ENCODE results near the gene CYLD.

The CYLD gene

DNA sequence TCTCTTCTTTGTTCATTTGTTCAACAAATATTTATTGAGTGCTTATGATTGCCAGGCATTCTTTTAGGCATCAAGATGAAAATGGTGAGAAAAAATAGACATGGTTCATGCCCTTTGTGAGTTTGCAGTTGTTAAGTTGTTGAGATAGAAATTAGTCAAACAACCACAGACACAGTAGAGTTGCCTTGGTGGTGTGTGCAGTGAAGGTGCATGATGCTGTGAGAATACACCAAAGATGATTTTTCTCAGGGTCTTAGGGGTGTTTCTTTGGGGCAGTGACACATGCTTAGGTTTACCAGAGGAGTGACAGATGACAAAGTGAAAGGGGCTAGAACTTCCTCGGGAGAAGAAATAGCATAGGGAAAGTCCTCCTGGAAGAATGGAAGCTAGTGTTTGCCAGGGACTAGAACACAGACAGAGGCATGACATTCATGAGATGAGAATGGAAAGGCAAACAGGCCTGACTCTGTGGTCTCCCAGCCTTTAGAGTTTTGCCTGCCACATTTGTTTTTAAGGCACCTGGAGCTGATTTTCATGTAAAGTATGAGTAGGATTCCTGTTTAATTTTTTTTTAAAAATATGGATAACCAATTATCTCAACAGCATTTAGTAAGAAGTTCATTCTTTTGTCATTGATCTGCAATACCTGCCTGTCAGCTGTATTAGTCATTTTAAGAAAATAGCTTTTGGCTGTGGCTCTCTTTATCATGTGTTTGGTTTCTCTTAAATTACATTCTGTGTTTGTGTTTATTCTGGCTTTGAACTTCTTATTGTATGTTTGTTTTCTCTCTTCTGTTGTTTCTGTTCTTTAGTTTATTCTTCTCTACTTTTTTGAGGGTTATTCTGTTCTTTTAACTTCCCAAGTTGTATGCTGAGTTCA is 36.6 kb downstream of the CYLD start:
- no peak for DNase-seq

DNA sequence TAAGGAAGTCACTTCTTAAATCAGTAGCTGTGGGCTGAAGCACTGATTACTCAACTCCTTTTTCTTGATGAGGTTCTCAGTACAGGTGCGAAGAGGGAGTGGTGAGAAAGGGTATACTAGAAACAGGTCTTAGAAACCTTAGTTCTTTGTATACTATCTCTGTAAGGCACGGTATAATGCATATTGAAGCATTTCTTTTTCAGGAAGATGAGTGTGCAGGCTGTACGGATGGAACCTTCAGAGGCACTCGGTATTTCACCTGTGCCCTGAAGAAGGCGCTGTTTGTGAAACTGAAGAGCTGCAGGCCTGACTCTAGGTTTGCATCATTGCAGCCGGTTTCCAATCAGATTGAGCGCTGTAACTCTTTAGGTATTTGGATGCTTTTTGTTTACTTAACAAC is 39.2 kb downstream of the CYLD start:
- DNase-seq: no peak

DNA sequence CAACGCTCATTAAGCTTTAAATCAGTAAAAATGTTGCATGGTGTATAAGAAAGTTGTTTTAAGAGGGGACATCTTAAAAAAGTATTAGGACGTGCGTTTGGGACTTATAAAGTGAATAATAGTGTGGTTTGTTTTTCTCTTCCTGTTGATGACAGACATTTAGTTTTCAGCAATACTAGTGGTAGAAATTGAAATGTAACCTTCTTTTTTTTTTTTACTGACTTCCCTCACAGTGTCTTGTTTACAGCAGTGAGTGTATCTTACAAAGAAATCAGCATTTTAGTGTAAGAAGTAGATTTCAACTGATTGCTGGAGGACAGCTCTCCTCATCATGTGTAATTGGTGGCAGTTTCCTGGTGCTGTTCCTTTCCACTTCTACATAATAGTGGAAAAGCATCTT is 39.6 kb downstream of the CYLD start:
- no peak for DNase-seq

DNA sequence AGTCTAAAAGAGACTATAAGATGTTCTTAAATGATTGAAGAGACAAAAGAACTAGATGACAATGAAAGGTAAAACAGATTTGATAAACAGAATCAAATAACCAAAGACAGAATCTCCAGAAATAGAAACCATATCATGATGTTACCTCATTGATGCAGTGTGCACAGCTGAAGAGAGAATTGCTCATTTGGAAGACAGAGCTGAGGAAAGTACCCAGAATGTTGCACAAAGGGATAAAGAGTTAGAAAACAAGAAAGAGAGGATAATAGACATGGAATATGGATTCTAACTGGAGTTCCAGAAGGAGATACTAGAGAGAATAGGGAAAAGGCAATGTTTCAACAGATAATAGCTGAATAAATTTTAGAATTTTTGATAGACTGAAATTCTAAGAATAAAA is 47.9 kb downstream of the CYLD start:
- DNase-seq: no peak

DNA sequence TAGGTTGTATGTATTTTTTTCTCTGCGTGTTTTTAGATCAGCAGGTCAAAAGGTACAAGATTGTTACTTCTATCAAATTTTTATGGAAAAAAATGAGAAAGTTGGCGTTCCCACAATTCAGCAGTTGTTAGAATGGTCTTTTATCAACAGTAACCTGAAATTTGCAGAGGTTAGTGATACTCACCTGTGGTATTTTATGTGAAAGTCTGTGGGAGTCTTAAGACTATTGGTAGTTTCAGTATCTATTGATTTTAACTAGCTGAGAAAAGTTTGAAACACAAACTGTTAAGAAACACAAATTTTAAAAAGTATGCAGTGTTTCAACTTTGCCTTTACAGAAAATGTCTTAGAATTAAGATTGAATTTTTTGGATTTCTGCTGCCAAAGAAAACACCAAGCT is 49.6 kb downstream of the CYLD start:
- no peak for DNase-seq

DNA sequence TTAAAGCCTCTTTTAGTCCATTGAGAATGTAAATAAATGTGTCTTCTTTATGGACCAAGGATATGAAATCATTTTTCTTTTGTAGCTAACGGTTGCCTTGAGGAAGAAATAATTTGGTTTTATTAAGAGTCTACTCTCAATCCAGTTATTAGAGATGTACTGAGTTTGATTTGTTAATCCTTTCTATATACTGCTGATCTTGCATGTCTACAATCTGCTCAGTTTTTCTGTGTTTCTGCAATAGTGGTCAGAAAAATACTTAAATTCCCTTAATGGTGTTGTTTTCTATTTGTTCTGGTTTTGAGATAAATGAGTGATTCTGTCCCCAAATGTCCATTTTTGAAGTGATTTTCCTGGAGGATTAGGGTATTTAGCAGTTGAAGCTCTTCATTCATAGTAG is 54.9 kb downstream of the CYLD start:
- DNase-seq: no peak

DNA sequence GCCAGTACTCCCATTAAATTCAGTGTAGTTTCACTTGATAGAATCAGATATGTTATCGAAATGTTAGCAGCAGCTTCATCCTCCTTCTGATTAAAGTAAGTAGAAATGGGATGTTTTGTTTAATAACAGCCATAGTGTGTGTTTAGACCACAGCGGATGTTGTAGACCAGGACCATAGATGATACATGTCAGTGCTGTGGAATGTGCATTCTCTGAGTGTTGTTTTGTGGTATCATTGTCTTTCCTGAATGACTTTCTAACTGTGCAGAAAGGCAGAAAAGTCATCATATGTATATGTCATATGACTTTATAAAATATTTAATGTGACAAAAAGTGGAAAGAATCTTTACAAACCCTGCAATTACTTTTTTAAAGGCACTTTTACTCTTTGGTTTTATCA is 55.6 kb downstream of the CYLD start:
- no peak for DNase-seq

DNA sequence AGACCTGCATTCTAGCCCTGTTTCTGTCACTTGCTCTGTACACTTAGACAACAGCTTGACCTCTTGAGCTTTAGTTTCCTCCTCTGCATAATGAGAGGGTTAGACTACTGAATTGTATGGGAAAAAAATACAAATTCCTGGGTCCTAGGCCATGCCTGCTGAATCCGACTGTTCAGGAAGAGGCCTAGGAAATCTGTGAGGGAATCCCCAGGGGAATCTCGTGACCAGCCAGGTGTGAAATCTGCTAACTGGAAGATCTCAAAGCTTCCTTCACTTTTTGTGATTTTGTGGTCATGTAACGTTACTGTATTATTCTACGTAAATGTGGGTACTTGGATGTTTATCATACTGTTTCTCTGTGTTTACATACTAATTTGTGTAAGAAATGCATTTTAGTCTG is 58.2 kb downstream of the CYLD start:
- DNase-seq: no peak

DNA sequence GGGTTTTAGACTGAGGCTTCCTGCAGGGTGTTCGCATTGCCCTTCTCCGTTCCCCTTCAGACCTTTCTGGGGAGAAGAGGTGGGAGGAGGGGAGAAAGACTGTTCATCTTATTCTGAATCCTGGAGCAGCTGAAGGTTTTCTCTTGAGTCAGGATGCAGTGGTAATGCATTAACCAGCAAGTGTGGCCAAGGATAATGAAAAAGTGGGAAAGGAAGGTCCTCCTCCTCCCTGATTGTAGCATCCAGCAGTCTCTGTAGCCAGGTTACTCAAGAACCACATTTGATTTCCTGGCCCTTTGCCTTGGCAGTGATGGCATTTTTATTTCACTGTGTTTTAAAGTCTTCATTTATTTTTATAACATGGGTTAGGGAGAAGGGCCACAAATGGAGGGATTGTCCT is 59.1 kb downstream of the CYLD start:
- no peak for DNase-seq

DNA sequence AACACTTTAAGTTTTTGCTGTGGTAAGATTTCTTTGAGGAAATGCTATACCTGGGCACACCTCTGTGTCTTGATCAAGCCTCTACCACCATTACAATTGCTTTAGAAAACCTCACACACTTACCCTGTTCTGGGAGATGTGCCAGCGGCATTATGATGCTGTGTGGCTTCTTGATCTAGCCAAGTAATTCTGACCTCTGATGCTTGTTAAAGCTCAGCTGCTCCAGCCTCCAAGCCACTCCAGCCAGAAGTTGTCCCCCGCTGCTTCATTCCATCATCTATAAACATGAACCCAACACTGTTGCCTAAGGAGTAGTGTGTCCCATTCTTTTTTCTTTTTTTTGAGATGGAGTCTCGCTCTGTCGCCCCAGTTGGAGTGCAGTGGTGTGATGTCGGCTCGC is 60.1 kb downstream of the CYLD start:
- DNase-seq: no peak

DNA sequence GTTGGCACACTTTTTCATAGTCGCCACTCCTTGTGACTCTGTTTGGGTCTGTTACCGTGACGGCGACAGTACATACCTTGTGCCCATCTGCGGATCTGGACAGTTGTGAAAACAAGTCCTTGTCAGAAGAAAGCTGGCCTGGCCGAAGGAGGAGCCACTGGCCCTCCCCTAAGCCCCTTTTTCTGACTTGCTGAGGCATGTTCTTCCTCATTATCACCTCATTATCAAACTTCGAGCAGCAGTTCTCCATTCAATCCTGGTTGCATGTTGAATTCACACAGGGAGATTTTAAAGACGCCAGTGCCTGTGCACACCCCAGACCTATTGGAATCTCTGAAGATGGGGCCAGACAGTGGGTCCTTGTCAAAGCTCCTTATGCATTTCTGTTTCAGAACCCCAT is 61.1 kb downstream of the CYLD start:
- DNase-seq: no peak

DNA sequence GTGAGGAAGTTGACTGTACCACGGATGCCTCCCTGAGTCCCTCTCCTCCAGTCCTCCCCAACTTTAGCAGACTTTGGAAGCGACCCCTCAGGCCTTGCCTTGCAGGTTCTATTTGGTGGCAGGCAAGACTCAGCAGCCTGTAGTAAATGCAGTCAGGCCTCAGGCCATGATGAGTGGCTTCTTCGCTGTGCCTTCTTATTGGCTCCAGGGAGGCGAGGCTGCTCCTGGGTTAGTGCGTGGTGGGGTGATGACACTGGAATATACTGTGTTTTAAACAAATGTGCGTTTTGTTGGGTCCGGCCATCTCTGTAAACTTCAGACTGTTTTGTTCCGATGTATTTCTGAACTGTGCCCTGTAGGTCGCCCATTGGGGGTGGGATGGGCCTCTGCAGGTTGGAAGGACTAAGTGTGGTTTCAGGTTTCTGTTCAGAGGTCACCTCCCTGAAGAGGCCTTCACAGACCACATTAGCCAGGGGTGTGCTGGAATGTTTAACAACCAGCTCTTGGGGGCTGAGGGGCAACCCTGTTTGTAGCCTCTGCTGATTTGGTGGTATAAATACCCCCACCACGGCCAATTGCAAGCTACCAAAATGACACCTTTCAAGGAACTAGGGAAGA is 62.5 kb downstream of the CYLD start:
- no peak for DNase-seq

DNA sequence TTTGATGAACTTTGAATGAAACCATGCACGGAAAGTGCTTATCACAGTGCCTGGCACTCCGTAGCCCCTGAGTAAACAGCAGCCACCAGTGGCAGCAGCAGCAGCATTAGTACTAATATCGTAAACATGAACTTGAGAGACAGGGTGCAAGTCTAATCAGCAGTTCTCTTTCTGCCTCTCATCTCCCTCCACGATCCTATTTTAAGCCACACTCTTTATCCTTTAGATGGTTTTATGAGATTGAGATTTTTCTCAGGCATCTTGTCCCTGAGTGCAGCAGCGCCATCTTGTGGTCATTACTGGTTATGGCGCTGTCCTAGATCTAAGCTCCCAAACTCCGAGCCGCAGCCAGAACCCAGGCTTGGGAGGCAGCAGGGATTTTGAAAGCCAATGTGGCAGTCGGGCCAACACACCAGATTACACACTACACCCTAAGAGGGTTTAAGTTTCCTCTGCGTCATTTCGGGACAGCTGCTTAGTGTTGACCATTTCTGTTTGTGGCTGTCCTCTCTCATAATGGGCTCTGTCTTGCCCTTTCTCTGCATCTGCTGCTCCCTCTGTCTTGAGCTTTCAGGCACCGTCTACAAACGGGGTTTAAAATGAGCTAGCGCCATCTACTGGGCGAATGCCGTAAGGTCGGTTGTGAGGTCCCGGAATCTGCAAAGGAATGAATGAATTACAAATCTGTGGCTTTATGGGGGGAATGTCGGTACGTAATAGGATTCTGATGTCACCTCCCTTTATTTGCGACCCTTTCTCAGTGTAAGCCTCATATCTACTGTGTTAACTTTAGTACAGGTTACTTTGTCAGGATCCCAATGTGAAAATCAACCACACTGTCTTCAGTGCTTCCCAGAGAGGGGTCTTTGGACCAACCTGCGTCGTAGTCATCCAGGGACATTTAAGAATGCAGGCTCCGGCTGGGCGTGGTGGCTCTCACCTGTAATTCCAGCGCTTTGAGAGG is 64.5 kb downstream of the CYLD start:
- DNase-seq: peak; percentile 38 to 97 (median 87)

DNA sequence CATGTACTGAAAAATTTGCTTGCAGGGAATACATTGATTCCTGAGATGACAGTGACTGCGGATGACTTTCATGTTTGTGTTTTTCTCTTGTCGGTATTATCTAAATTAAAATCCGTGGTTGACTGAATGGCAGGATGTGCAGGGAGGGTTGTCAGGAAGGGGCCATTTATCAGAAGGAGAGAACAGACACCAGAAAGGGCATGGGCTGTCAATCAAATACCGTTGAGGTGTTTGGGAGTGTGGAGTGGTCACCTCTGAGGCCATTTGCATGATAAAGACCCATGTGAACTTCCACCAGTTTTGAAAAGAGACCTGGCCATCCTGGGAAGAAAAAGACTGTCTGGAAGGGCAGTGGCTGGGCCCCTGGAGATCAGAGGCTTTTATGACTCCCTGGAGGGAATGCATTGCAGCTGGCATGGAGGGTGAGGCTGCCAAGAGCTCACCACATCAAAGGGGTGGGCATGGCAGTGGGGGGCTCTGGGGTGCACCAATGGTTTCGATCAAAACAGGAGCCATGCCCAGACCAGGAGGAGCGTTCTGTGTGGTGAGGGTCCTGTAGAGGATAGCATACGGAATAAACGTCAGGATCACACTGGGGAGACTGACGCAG is 67.1 kb downstream of the CYLD start:
- no peak for DNase-seq

DNA sequence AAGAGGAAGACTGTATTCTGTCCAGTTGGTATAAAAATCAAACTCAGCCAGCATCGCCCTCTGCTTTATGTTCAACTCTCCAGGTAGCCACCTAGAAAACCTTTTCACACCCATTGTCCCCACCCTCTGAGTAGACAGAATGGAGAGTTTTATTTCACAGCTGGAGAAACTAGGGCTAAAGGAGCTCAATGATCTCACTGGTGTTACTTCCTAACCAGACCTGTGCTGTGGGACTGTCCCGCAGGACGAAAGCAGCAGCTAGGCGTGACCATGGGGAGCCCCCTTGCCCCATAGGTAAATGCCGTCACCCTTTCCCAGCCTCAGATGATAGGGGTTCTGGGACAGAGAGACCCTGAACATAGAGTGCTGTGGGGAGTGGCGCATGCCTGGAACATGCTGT is 67.7 kb downstream of the CYLD start:
- no peak for DNase-seq

DNA sequence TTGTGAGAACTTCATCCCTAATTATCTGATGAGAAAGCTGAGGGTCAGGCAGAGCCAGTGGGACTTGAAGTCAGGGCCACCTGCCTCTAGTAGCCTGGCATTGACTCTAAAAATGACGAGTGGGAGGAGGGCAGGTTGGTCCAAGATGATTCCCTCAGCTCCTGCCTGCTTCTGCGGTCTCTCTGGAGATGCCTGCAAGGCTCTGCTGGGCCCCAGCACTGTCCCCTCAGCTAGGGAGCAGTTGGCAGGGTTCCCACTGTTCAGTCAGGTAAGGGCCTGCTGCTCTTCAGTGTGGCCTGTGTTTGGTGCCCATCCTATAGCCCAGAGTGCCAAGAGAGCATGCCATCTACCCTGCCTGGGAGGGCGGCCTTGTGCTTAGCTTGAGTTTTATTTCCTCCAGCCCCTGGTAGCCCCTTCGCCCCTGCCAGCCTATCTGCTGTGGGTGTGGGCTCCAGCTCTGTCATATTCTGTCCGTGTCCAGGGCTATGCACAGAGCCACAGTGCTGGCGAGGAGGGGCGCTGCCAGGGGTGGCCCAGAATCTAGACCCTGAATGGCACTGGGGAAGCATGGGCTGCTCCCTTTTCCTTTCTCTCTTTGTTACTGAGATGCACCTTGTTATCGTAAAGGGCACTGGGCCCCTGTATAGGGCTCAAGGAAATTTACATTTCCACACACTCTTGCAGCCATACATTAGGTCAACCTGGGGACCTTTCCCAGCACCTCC is 68.5 kb downstream of the CYLD start:
- no peak for DNase-seq

DNA sequence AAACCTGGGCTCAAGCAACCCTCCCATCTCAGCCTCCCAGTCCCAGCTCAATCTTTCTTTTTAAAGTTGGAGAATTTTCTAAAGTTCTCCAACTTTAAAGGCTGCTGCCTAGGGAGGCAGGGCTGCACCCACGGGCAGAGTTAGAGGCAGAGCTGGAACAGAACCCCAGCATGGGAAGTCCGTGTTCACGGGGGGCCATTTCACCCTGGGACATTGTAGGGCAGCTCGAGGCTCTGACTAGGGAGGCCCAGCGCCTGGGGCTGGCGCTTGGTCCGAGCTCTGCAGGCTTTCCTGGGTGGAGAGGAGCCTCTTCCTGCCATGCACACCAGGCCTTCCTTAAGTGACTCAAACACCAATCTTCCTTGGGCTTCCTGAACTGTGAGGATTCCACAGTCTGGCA is 70.2 kb downstream of the CYLD start:
- no peak for DNase-seq

DNA sequence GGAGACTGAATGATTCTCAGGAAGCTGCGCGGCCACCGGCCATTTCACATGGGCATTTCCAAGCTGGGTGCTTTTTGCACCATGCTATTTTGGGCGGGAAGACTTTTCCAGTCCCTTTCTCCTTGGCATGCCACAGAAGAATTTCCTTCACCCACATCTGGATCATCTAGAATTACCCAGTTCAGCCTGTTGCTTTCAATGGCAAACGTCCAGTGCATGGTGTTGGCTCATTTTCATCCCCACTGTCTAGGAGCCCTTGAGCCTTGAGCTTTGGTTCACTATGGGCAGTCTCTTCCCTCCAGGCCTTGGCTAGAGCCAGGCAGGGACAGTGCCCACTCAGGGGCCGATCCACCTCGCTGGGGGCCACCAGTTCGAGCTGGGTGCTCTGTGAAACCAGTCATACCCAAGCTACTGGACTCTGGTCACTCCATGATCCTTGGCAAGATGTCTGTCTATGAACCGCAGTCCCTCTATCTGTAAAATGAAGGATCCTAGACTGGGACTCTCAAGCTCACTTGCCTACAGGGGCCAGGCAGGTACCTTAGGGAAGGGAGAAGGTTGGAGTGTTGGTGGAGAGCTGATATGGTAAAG is 71.1 kb downstream of the CYLD start:
- DNase-seq: no peak

DNA sequence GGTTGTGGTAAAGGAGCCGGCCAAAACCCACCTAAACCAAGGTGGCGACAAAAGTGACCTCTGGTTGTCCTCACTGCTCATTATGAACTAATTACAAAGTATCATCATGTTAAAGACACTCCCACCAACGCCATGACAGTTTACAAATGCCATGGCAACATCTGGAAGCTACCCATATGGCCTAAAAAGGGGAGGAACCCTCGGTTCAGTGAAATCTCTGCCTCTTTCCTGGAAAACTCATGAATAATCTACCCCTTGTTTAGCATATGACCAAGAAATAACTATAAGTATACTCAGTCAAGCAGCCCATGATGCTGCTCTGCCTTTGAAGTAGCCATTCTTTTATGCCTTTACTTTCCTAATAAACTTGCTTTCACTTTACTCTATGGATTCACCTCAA is 72.2 kb downstream of the CYLD start:
- DNase-seq: no peak

DNA sequence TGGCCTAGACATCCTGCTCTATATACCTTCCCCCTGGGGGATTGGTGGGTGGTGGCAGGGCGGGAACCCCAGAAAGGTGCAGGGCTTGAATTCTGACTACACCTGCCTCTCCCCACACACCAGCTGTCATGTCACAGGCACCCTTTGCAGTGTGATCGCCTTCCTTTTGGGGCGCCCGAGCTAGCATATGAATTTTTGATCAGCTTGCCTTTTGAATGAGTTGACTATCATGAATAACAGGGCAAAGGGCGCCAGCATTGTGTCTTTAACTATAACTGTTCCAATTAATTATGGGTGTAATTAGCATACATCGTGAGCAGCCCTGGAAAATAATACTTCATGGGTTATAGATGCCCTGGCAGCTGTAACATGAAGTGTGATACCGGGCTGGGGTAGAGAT is 72.7 kb downstream of the CYLD start:
- no peak for DNase-seq

DNA sequence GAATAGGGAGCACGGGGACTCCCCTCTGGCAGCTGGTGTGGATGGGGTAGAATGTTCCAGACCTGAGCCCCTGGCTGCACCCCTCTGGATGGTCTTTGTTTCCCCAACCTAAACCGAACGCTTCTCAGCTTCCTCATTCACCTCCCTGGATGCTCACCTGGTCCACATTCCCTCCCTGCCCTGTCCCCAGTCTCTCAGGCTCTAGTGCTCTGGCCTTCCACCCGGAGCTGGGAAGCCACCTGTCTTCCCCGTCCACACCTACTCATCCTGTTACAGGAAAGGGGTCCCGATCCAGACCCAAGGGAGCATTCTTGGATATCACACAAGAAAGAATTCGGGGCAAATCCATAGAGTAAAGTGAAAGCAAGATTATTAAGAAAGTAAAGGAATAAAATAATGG is 73.5 kb downstream of the CYLD start:
- no peak for DNase-seq

All from amygdala (tissue), 56 donors.